SK-MEL-5 (cell line): ENCODE measurements around the gene GRIN1. TPM values are rescaled to one million over a fixed set of nuclear protein-coding genes. Genes with fewer than 3 reads are reported as not detected.

Source experiments
- DNase-seq: peaks from one replicate; pipeline ENCODE4 v3.0.0-alpha.2; 2016; ENCODE audit warnings: low read depth, low spot score
- in situ Hi-C: cut with HindIII; loops from 2 replicates; pipeline ENCODE4 v1.10.0; 2016; ENCODE audit warnings: low sequenced_read_pairs, high pct_unique_total_duplicates, low pct_unique_long_range_greater_than_20kb
- total RNA-seq: library from RNA; depleted of rRNA; stranded (reverse); fragments of >200 nt; shearing (Covaris generic); gene quantifications from 2 replicates; pipeline ENCODE4 v1.2.3, GENCODE V29; 2014

The GRIN1 gene
- total RNA-seq, 1 experiment from 2014 or later, result 0.05 TPM

DNA sequence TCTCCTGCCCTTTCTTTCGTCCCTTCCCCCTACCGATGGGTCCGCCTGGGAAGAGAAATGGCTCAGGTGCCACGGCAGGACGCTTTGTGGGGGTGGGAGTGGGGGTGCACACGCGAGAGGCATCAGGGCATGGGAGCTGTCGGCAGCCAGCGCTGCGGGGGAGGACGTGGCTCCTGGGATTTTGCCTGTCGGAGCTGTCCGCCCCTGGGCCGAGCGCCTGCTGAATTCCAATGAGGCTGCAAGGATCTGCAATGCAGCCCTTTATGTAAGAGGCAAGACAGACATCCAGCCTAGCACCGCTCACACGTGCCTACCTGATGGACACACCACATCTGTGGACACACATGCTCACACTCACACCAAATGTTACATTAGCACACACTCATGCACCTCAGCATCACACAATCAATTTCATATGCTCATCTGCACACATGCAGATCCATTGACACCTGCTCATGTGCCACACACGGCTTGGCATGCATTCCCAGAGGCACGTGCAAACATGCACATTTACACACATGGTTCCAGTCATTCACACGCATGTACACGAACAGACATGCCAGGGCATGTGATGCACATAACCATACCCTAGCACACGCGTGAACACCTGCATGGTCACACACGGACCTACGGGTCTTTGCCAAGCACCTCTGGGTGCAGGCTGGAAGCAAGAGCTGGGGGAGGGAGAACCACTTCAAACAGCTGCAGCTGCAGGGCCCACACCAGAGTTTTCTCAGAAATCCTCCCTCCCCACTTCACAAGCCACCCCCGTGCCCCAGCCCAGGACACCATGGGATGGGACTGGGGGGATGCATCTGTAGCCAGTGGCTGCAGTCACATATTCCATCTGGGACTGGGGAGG lies 1.4 kb downstream of the GRIN1 start:
- in situ Hi-C loops, result no loop called here
- no peak for DNase-seq

DNA sequence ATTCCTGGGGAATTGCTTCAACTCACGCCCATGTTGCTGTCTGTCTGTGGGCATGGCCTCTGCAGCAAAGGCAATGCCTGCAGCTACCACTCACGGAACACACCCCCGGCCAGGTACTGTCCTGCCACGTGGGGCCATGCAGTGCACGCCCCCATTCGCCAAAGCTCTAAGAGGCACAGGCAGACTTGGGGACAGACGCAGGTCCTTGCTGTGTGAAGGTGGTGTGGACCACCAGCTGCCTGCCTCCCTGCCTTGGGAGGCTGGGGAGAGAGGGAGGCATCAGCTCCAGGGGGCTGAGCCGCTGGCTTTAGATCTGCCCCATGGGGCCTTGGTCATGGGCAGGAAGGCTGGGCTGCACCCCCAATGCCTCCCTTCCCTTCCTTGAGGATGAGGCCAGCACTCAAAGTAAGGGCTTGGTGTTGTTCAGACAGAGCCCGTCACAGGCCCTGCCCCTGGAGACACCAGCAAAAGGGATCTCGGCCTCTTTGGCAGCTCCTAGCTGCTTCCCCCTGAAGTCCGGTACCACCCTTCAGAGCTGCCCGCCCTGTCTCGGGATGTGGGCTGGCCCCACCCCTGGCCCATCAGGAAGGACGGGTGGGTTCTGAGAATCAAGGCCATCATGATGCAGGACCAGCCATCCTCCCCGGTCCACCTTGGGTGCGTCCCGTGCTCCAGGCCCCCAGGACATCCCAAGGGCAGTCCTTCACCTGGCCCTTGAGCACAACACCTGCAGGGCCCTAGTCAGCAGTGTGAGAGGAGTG lies 2.3 kb downstream of the GRIN1 start:
- in situ Hi-C loops, result no loop called here
- DNase-seq, result no peak

DNA sequence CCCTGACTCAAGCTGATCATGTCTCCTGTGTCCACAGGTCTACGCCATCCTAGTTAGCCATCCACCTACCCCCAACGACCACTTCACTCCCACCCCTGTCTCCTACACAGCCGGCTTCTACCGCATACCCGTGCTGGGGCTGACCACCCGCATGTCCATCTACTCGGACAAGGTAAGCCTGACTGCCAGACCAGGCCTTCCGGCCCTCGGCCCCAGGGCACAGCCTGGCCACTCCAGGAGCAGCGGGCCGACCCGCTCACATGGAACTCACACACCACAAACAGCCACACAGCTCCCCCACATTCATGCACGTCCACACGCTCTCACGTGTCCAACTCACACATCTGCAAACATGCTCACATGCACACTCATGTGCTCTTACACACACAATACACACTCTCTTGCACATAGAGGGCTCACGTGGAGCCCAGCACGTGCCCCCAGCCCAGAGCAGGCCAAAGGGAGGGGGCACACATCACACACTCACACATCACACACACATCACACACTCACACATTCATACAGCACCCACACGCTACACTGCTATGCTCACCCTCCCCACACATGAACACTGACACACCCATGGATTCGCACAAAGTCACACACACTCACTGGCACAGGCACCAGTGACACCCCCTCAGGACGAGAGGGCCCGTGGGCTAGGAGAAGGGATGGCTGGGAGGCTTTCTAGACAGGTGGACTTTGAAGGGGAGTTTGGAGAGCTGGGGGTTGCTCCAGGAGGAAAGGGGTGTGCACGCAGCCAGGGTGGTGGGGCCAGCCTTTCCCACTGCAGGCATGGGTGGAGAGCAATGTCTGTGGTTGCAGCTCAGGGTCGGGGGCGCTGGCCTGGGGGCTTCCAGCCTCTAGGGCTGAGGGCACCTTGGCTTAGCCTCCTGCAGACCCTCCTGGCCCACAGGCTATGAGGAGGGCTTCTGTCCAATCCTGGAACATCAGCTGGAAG lies 3.3 kb downstream of the GRIN1 start:
- DNase-seq, result no peak
- in situ Hi-C loops, result no loop called here

DNA sequence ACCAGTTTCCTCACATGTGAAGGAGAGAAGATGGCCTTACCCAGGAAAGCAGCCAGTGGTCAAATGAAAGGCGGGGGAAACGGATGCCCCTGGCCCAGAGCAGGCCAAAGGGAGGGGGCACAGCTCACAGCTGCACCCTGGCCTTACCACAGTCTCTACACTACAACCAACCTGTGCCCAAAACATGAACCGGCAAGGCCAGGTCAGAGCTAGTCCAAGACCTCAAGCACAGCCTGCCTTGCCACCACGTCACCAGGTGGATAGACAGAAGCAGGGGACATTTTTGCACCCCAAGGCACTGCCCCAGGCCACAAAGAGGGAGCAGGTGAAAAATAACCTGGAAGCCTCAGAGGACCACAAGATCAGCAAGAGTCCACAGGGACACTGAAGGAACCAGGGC lies 4.5 kb downstream of the GRIN1 start:
- in situ Hi-C loops, result no loop called here
- no peak for DNase-seq

DNA sequence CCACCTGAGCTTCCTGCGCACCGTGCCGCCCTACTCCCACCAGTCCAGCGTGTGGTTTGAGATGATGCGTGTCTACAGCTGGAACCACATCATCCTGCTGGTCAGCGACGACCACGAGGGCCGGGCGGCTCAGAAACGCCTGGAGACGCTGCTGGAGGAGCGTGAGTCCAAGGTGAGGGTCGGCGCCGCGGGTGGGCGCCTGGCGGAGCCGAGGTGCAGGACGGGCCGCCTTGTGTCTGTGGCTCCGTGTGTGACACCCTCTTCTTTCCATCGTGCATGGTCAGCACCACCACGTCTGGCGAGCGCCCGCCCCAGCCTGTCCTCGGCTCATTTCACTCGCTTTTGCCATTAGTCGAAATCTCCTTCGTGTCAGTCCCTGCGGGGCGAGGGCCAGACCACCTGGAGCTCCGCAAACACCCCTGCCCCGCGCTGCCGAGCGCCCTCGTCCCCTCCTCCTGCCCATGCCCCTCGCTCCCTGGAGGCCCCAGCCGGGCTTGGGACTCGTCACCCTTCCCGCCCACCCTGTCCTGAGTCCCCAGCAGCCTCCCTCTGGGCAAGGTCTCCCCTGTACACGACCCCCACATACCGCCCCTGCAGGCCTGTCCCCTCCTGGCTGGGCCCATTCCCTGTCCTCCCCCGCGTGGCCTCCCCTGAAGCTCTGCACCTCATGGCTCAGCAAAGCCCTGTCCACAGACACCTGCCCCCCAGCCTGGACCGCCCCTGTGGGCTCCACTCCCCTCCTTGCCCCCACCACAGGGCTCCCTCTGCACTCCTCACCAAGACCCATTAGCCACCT lies 7.0 kb downstream of the GRIN1 start:
- no peak for DNase-seq
- in situ Hi-C loops, result no loop called here

DNA sequence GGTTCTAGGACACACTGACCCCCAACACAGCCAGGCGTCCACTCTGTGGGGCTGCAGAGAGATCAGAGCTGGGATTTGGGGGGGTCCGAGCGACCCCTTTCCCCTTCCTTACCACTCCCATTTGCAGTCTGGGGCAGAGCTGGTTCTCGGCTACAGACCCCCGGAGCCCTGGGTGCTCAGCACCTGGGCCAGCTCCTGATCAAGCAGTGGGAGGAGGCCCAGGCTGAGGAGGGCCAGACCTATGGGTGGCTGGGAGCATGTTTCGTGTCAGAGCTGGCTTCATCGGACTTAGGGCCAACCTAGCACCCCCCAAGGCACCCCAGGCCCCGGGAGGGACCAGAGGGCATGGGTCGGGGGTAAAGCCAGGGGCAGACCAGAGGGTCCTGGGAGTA lies 7.6 kb downstream of the GRIN1 start:
- DNase-seq, result no peak
- in situ Hi-C loops, result no loop called here

DNA sequence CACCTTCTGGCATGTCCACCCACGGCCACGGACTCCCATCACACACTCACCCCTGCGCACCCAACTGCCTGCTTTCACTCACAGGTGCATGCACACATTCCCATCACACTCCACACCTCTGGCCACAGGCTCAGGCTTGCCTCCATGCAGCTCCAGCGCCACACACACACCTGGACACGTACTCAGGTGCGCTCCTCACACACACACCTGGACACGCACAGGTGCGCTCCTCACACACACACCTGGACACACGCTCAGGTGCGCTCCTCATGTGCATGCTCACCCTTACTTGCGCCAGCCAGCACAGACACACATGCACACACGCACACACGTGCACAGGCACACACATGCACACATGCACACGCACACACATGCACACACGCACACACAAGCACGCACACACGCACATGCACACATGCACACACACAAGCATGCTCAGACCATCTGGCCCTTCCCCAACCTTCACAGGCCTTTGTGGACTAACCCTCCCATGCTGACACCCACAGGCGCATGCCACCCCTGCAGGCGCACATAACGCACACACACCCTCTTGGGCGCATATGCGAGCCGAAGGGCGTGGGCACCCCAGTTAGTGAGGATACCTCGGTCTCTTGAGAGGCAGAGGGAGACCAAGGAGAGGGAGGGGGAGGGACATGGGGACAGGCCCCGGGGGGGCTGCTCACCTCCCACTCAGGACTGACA lies 8.3 kb downstream of the GRIN1 start:
- in situ Hi-C loops, result no loop called here
- no peak for DNase-seq

DNA sequence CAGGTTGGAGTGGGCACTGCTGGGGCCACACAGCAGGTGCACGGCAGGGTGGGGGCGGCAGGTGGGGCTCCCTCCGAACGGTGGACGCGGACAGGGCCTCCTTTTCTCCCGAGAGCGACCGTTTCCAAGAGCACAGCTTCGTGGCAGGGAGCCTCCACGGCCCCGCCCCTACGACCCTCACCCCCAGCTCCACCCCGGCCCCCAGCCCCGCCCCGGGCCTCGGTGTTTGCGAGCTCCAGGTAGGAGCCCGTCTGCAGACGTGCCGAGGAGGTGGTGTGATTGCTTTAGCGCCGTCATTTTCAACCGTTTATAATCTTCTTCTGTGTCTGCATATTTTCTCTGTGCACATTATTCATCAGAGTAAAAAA lies 8.8 kb downstream of the GRIN1 start:
- DNase-seq, result no peak
- in situ Hi-C loops, result no loop called here

DNA sequence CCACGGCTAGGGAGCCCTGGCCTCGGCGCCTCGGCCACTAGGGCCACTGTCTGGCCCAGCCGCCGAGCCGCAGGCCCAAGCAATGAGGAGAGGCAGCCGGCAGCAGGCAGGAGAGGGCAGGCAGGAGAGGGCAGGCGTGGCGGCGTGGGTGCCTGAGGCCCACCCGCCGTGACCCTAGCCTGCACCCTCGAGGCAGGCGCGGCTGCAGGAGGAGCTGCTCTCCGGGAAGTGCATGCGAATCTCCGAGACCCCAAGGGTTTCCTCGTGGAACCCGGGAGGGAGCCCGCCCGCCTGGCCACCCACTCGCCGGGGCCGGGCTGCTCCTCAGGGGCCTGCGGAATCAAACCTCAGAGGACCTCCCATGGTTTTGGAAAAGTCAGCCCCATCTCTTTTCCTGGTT lies 9.3 kb downstream of the GRIN1 start:
- DNase-seq, result no peak
- in situ Hi-C loops, result no loop called here

DNA sequence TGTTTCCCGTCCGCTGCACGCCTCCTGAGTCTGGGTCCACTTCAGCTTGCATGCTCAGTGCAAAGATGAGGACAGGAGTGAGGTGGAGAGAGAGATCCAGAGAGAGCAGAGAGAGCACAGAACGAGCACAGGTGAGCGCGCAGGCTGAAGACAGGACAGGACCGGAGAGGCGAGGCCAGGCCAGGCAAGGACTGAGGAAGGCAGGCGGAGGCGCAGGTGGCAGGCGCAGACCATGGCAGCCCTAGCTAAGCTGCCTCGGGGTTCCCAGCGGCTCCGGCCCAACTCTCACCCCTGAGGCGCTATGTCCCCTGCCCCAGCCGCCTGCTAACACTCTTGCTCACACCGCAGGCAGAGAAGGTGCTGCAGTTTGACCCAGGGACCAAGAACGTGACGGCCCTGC lies 9.7 kb downstream of the GRIN1 start:
- in situ Hi-C loops, result no loop called here

DNA sequence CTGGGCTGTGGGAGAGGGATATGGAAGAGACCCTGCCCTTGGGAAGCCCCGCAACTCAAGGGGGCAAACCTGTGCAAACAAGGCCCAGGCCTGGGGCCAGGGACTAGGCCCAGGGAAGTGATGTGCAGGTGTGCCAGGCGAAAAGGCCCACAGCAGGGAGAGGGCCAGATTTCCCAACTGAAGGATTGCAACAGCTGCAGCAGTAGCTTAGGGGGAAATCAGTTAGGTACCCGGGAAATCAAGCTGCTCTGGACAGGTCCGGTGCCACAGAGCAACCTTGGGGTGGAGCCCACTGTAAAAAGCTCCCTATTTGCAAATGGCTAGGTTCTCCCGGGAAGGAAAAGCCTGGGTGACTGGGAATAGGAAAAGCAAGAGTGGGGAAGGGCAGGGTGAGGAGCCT lies 10.4 kb downstream of the GRIN1 start:
- no peak for DNase-seq
- in situ Hi-C loops, result no loop called here

More for the DNA sequence above, 9.7 kb downstream of the GRIN1 start:
- no peak for DNase-seq

DNA sequence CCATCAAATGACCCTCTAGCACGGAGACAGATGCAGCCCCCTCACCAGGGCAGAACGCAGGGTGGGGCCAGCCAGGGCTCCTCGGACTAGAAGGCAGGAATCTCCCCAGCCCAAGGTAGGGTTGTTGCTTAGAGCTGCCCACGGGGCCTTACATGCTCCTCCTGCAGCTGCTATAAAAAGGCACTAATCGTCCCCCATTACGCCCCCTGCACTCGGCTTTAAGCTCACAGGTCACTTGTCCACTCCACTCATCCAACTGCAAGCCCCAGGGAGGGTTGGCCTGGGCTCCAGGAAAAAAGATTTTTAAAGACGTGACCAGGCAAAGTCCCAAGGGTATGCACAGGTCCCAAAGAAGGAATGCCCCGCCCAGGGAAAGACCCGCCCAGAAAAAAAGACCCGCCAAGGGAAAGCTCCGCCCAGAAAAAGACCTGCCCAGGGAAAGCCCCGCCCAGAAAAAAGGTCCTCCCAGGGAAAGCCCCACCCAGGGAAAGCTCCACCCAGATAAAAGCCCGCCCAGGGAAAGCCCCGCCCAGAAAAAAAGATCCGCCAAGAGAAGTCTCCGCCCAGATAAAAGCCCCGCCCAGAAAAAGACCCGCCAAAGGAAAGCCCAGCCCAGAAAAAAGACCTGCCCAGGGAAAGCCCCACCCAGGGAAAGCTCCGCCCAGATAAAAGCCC lies 11.1 kb downstream of the GRIN1 start:
- in situ Hi-C loops, result no loop called here

DNA sequence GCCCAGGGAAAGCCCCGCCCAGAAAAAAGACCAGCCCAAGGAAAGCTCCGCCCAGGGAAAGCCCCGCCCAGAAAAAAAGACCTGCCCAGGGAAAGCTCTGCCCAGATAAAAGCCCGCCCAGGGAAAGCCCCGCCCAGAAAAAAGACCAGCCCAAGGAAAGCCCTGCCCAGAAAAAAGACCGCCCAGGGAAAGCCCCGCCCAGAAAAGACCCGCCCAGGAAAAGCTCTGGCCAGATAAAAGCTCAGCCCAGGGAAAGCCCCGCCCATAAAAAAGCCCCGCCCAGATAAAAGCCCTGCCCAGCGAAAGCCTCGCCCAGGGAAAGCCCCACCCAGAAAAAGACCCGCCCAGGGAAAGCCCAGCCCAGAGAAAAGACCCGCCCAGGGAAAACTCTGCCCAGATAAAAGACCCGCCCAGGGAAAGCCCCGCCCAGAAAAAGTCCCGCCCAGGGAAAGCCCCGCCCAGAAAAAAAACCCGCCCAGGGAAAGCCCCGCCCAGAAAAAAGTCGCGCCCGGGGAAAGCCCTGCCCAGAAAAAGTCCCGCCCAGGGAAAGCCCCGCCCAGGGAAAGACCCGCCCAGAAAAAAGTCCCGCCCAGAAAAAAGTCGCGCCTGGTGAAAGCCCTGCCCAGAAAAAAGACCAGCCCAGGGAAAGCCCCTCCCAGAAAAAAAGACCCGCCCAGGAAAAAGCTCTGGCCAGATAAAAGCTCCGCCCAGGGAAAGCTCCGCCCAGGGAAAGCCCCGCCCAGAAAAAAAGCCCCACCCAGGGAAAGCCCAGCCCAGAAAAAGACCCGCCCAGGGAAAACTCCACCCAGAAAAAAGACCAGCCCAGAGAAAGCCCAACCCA lies 11.9 kb downstream of the GRIN1 start:
- DNase-seq, result peak; percentile 79
- in situ Hi-C loops, result no loop called here

More for the DNA sequence above, 11.1 kb downstream of the GRIN1 start:
- peak; percentile 60 for DNase-seq

DNA sequence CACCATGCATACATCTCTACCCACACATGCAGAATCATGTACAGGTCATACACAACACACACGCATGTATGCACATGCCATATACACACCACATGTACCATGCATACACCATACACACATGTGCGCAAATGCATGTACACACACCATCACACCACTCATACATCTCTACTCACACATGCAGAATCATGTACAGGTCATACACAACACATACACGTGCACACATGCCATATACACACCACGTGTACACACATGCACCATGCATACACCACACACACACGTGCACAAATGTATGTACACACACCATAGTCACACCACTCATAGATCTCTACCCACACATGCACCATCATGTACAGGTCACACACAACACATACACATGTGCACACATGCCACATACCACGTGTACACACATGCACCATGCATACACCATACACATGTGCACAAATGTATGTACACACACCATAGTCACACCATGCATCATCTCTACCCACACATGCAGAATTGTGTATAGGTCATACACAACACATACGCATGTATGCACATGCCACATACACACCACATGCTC lies 14.0 kb downstream of the GRIN1 start:
- no peak for DNase-seq
- in situ Hi-C loops, result no loop called here
